ENCODE data around the gene IFNAR2.
"Not testable (repeated sequence)": the region's sequence is repeated elsewhere in the genome, so short reads cannot be mapped to it uniquely, and the experiment has no call there.

Gene IFNAR2

GRCh38 chr21:33217138-33217520 lies 12.6 kb upstream of the IFNAR2 start:
- no peak for DNase-seq

- no peak for DNase-seq
These were observed 10.4 kb upstream of the IFNAR2 start for GRCh38 chr21:33219300-33219699.

- DNase-seq: no peak
These were observed 9.8 kb upstream of the IFNAR2 start for GRCh38 chr21:33219954-33220353.

- DNase-seq: not testable (repeated sequence)
These were observed 4.4 kb upstream of the IFNAR2 start for GRCh38 chr21:33225376-33225775.

GRCh38 chr21:33228455-33228854 lies 1.3 kb upstream of the IFNAR2 start:
- no peak for DNase-seq

GRCh38 chr21:33229099-33229783 lies 497 bp upstream of the IFNAR2 start:
- no peak for DNase-seq

- DNase-seq: no peak
These were observed 997 bp downstream of the IFNAR2 start for GRCh38 chr21:33230545-33231324.

GRCh38 chr21:33231526-33231925 lies 1.8 kb downstream of the IFNAR2 start:
- DNase-seq: no peak

GRCh38 chr21:33232291-33233034 lies 2.7 kb downstream of the IFNAR2 start:
- DNase-seq: no peak

- DNase-seq: no peak
These were observed 5.1 kb downstream of the IFNAR2 start for GRCh38 chr21:33234635-33235520.

GRCh38 chr21:33236013-33236686 lies 6.4 kb downstream of the IFNAR2 start:
- no peak for DNase-seq

- no peak for DNase-seq
These were observed 7.0 kb downstream of the IFNAR2 start for GRCh38 chr21:33236766-33237165.

- no peak for DNase-seq
These were observed 7.7 kb downstream of the IFNAR2 start for GRCh38 chr21:33237486-33237885.

- no peak for DNase-seq
These were observed 8.4 kb downstream of the IFNAR2 start for GRCh38 chr21:33238146-33238545.

GRCh38 chr21:33238565-33239255 lies 9.0 kb downstream of the IFNAR2 start:
- no peak for DNase-seq

- DNase-seq: not testable (repeated sequence)
These were observed 9.9 kb downstream of the IFNAR2 start for GRCh38 chr21:33239559-33240127.

- no peak for DNase-seq
These were observed 10.7 kb downstream of the IFNAR2 start for GRCh38 chr21:33240404-33240803.

GRCh38 chr21:33241846-33242245 lies 12.1 kb downstream of the IFNAR2 start:
- no peak for DNase-seq

GRCh38 chr21:33242846-33243245 lies 13.1 kb downstream of the IFNAR2 start:
- not testable (repeated sequence) for DNase-seq

GRCh38 chr21:33244082-33244778 lies 14.5 kb downstream of the IFNAR2 start:
- DNase-seq: no peak

- no peak for DNase-seq
These were observed 15.0 kb downstream of the IFNAR2 start for GRCh38 chr21:33244779-33245105.
